Germinal center (tissue), 1 donor: ENCODE data around the gene SYPL2.

Experiments used
- DNase-seq: peaks from one replicate; pipeline ENCODE4 v3.0.0; 2012; ENCODE audit warnings: mixed read lengths, low spot score

The SYPL2 gene

GRCh38 chr1:109492779-109493178 lies 26.4 kb downstream of the SYPL2 start:
- no peak for DNase-seq

GRCh38 chr1:109493227-109493626 lies 26.9 kb downstream of the SYPL2 start:
- DNase-seq: no peak

- DNase-seq: peak; percentile 90
Measured at GRCh38 chr1:109493805-109494539, 27.6 kb downstream of the SYPL2 start, which contains the start of gene CYB561D1. TSS of gene CYB561D1 (plus strand) at chr1:109494094. CDS start at chr1:109494140, 46 bp downstream.

GRCh38 chr1:109495738-109496137 lies 29.4 kb downstream of the SYPL2 start:
- no peak for DNase-seq

- no peak for DNase-seq
Measured at GRCh38 chr1:109497449-109498160, 31.3 kb downstream of the SYPL2 start.

- no peak for DNase-seq
Measured at GRCh38 chr1:109498161-109498801, 31.9 kb downstream of the SYPL2 start.

GRCh38 chr1:109499081-109499480 lies 32.7 kb downstream of the SYPL2 start:
- DNase-seq: no peak

GRCh38 chr1:109499661-109500536 lies 33.6 kb downstream of the SYPL2 start:
- no peak for DNase-seq

- DNase-seq: no peak
Measured at GRCh38 chr1:109500941-109501381, 34.6 kb downstream of the SYPL2 start.

GRCh38 chr1:109501644-109502363 lies 35.5 kb downstream of the SYPL2 start:
- no peak for DNase-seq

GRCh38 chr1:109502364-109502851 lies 36.1 kb downstream of the SYPL2 start:
- no peak for DNase-seq

GRCh38 chr1:109503935-109504334 lies 37.6 kb downstream of the SYPL2 start:
- no peak for DNase-seq

- no peak for DNase-seq
Measured at GRCh38 chr1:109504974-109505373, 38.6 kb downstream of the SYPL2 start.

- no peak for DNase-seq
Measured at GRCh38 chr1:109508001-109508872, 41.9 kb downstream of the SYPL2 start.

- no peak for DNase-seq
Measured at GRCh38 chr1:109508873-109509175, 42.5 kb downstream of the SYPL2 start.

- DNase-seq: peak; percentile 85
Measured at GRCh38 chr1:109509176-109510134, 43.1 kb downstream of the SYPL2 start, which contains the start of gene AMIGO1. TSS of gene AMIGO1 (minus strand) at chr1:109509727. CDS start at chr1:109508912, 815 bp downstream.

GRCh38 chr1:109513110-109513710 lies 46.9 kb downstream of the SYPL2 start:
- DNase-seq: no peak

- DNase-seq: no peak
Measured at GRCh38 chr1:109514846-109515245, 48.5 kb downstream of the SYPL2 start.
